Activated naive CD4-positive, alpha-beta T cell treated with anti-CD3 and anti-CD28 coated beads, Interleukin-2, amount 50 U/mL, for 16 hours (primary cell): ENCODE measurements around the gene AK3.

Experiments
- DNase-seq: peaks from one replicate; pipeline ENCODE4 v3.0.0-alpha.2; 2020

AK3 gene

DNA sequence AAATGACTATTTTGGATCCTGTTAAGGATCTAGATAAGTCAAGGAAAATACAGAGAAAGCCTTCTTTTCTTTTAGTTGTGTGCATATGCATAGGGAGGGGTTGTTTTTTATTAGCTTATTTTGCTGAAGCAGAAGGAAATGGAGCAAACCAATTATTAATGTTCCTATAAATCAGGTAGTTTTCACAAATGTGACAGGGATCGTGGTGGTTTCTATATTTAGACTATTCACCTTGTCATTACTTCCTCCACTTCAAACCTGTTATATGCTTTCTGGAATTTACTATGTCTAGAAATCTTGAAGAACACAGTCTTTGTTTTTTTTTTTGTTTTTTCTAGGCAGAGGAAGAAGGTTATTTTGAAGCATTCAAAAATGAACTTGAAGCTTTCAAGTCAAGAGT is 39.5 kb downstream of the AK3 start:
- no peak for DNase-seq

DNA sequence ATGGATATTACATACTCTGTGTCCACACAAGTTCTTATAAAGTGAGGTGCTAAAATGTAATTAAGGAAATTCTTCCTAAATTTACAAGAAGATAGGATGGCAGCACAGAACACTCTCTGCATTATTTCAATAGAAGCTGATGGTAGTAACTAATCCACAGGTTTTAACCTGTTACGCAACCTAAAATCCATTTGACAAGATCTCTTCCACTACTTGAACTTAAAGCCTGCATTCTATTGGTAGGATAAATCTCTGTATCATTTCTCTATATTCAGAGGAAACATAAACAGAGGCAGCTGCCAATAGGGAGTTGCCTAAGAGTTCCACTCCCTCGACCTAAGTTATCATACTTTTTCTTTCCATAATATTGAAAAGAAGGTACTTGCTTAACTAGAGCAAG is 40.1 kb downstream of the AK3 start:
- DNase-seq: no peak

- DNase-seq: no peak
Measured at GRCh38 chr9:4700091-4700490, 40.9 kb downstream of the AK3 start.

- no peak for DNase-seq
Measured at GRCh38 chr9:4691795-4692194, 49.2 kb downstream of the AK3 start.

DNA sequence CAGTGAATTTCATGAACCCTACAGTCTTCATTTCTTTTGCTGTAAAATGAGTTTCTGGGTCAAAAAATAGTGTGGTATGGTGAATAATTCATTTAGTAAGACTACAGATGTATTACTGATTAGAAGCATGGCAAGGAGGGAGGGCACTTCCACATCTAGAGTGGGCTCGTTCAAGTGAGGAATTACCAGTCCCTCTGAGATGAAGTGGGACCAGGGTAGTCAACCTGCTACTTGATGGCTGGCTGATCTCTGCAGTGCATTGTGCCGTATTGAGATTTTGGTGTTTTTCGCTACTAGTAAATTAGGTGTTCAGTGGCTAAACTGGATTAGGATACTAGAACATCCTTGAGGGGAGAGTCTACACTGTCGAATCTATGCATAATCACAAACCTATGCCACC is 50.9 kb downstream of the AK3 start:
- DNase-seq: no peak

DNA sequence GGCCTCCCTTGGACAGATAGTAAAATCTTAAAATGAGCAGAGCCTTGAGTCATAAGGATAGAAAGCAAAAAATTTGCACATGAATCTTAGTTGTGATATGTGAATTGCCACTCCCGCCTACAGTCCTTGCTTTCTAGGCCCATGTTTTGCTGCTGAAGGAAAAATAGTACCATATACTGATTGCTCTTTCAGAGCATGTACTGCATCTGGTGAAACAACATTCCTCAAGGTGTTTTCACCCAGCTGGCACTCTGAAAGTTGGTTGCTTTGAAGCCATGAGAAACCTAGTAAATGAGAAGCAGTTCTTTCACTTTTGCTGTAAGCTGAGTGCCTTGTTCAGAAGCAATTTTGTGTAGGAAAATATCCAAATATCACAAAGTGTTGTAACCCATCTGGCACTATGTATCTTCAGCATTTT is 51.3 kb downstream of the AK3 start:
- DNase-seq: peak; percentile 39

- no peak for DNase-seq
Measured at GRCh38 chr9:4689021-4689420, 52.0 kb downstream of the AK3 start.

- no peak for DNase-seq
Measured at GRCh38 chr9:4686584-4686983, 54.4 kb downstream of the AK3 start.

GRCh38 chr9:4686112-4686511 is 54.9 kb downstream of the AK3 start:
- no peak for DNase-seq

DNA sequence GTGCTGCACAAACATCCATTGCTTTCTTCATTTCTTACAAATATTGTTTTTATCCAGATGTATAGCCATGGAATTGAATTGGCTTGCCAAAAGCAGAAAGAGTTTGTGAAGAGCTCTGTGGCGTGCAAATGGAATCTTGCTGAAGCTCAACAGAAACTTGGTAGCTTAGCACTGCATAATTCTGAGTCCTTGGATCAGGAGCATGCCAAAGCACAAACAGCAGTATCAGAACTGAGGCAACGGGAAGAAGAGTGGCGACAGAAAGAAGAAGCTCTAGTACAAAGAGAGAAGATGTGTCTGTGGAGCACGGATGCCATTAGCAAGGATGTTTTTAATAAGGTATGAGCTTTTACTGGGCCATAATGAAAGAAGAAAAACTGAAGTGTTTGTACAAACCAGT is 56.2 kb downstream of the AK3 start:
- no peak for DNase-seq

DNA sequence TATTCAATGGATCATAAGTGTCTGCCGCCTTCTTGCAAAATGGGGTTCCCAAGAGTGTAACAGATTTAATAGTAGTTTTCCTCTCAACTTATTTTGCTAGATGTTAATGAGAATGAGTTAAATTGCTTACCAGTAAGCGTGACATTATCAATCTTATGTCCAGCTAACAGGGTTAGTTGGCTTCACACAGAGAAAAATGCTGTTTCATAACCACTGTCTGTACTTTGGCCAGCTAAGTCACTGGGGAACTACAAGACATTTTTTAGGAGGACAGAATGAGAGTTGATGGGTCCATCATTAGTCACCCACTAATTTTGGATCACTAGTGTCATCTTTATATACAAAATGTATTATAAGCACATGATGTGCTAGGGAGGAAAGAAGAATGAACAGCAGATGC is 60.3 kb downstream of the AK3 start:
- no peak for DNase-seq

- no peak for DNase-seq
Measured at GRCh38 chr9:4680173-4680525, 60.9 kb downstream of the AK3 start.

- peak; percentile 99 for DNase-seq
Measured at GRCh38 chr9:4679268-4680172, 61.5 kb downstream of the AK3 start, which contains the start of gene CDC37L1. TSS of gene CDC37L1 (plus strand) at chr9:4679569. CDS start at chr9:4679768, 199 bp downstream.

GRCh38 chr9:4678679-4679267 is 62.2 kb downstream of the AK3 start:
- DNase-seq: no peak

DNA sequence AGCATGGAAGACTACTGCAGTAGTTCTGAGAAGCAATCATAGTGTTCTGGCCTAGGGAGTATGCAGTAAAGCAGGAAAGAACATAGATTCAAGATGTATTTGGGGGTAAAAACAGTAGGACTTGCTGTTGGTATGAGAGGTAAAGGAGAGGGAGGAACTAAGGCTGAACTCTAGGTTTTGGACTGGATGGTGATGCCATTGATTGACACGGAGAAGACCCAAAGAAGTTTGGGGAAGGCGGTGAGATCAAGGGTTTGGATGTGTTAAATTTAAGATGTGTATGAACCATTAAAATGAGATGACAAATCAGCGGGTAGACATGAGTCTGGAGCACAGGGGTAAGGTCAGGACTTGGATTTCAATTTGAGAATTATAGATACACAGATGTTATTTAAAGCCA is 63.6 kb downstream of the AK3 start:
- DNase-seq: no peak

DNA sequence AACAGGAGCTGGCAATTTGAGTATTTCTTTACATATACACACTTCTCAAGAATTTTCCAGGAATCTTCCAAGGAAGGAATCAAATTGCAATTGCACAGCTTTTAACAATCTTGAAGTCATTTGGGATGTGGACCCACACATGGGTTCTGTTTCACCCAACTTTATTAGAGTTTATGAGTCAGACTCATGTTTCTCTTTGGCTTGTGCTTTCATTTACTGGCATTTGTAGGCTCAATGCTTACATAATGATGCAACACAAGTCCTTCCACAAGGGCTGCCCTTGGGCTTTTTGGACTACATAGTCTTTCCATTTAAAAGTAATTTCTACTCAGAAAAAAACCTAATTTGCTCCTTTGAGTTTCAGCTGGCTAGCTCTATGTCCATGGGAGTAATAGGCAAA is 66.2 kb downstream of the AK3 start:
- DNase-seq: no peak

GRCh38 chr9:4671737-4672136 is 69.3 kb downstream of the AK3 start:
- no peak for DNase-seq

GRCh38 chr9:4670591-4670990 is 70.4 kb downstream of the AK3 start:
- DNase-seq: no peak

DNA sequence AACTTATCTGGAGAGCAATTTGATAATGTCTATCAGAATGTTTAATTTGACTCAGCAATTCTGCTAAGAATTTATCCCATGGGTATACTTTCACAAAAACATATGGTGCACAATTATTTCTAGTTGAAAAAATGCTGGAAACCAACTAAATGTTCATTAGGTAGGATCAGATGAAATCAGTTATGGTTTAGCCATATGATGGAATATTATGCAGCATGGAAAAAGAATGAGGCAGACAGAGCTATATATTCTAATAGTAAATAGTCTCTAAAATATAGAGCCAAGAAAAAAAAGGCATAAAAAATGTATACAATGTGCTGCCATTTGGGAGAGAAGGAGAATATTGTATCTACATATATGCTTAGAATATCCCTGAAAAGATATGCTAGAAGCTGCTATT is 71.1 kb downstream of the AK3 start:
- no peak for DNase-seq

DNA sequence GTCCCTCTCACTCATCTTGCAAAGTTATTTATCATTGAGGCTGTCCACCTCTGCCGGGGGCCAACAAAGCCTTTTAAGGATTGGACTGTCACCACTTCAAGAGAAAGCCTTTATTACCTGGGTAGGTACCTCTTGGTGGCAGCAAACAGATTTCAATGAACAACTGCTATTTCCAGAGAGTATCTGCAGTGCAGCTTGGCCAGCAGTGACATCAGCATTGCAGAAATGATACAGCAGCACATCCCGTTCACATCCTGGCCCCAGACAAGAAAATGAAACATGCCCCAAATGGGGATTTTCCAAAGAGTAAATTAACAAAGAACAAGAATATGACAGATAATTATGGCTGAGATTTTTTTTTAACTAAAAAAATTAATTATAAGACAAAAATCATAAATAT is 72.4 kb downstream of the AK3 start:
- DNase-seq: no peak

DNA sequence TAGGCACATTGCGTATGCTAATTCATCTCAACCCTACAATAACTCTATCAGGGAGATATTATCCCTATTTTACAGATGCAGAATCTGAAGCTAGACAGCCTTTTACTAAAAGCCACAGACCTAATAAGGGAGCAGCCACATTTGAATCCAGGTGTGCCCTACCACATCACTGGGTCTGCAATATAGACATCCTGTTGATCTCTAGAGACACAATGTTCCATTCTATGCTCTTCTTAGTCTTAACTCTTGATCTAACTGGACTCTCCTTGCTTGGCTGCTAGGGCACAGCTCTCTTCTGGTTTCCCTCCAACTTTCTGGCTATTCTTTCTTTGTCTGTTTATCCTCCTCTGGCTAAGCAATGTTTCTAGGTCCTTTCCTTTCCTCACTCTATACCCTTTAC is 73.3 kb downstream of the AK3 start:
- no peak for DNase-seq

DNA sequence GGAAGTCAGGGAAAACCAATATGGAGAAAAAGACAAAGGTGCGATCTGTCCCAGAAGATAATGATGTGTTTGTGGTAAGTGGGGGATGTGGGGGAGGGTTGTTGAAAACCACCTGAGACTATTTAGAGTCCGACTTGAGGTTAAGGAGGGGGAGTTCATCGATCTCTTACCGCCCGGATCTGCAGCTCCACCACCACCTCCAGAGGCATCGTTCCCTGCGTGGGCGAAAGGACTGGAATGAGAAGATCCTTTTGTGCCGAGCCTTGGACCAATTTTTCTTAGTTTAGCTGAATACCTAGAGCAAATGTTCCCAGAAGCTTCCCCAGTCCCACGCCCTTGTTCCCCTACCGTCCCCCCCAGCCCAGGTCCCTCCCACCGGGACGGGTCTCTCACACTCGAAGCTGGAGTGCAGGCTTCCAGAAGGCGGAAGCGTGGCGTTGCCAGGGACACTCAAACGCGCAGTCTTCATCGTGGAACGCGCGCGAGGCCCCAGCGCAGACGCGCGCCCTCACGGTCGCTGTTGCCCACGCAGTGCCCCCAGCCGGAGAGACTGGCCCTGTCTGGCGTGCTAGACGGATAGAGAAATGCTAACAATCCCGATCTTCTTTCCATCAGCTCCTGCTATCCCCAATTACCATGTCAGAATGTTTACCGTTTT is 74.8 kb downstream of the AK3 start, which contains the start of gene SPATA6L:
Gene SPATA6L (minus strand): TSS at position 439 of the 658 bp plus-strand sequence. CDS start 230 bp downstream, at position 209.
- peak; percentile 54 for DNase-seq

DNA sequence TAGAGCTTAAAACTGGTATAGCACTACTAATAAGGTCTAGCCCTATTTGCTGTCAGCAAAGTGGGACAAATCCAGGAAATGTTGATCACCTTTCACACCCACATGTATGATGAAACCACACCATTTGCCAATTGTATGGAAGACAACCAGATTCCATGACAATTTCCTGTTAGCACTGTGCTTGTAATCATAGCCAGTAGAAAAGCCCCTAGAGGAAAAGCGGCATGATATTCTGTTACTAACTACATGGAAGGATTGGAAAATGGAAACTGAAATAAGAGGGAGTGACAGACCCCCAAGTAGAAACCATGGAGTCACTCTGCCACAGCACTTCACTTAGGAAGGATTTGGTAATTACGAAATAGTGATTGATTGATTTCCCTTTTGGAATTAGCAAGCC is 75.6 kb downstream of the AK3 start:
- DNase-seq: no peak

DNA sequence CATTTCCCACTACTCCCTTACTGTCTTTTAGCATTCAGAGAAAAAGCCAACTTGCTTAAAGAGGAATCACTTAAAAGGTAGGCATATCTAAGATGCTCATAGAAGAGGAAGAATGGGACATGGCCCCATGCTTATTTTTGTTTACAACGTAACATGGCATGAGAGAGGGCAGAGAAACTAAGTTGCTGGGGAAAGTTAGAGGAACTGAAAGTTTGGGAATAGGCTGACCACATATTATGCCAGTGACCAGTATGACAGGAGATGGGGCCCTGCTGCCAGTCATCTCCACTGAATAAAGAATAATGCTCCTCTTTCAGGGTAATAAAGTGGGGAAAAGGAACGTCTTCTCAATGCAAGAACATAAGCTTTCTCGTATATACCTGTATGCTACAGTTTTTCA is 77.0 kb downstream of the AK3 start:
- DNase-seq: no peak
